CD14-positive monocyte (primary cell): Measurements from ENCODE around the gene NUP62. TPM values are rescaled to one million over a fixed set of nuclear protein-coding genes. Genes with fewer than 3 reads are reported as not detected.

Experiments used
- DNase-seq, 3 donors: peaks; one replicate each; pipeline ENCODE4 v3.0.0-alpha.2; 2011 to 2022
- H2AFZ ChIP-seq: 2 replicates; pipeline ENCODE4 v1.6.0; 2012; ENCODE audit warnings: mild to moderate bottlenecking, low read depth, low read length, inconsistent platforms; ENCODE audit not compliant: insufficient read depth, poor library complexity, severe bottlenecking
- H3K27ac ChIP-seq, 2 donors: 1 replicate in 1 of 2; 2 replicates in 1 of 2; pipeline ENCODE4 v1.5.1; 2012 to 2013; ENCODE audit warnings: low read length in 2 of 2, control low read depth in 1 of 2, inconsistent platforms in 1 of 2, low read depth in 1 of 2, mild to moderate bottlenecking in 1 of 2
- H3K27me3 ChIP-seq, 2 donors: one replicate each; pipeline versions ENCODE4 v1.6.0 to v1.6.1; 2011 to 2013; ENCODE audit warnings: low read length in 2 of 2; ENCODE audit not compliant: control insufficient read depth in 2 of 2, insufficient read depth in 2 of 2
- H3K36me3 ChIP-seq, 2 donors: replicated peaks in 1 of 2; 1 replicate in 1 of 2; 2 replicates in 1 of 2; pipeline versions ENCODE4 v1.5.1 to v1.6.1; 2012 to 2013; ENCODE audit warnings: low read length in 2 of 2, control low read depth in 1 of 2, inconsistent platforms in 1 of 2, mild to moderate bottlenecking in 1 of 2; ENCODE audit not compliant: insufficient read depth in 2 of 2, control insufficient read depth in 1 of 2
- H3K4me1 ChIP-seq, 2 donors: 1 replicate in 1 of 2; 2 replicates in 1 of 2; pipeline versions ENCODE4 v1.5.1 to v1.6.1; 2012 to 2013; ENCODE audit warnings: low read length in 2 of 2, control low read depth in 1 of 2, inconsistent platforms in 1 of 2, mild to moderate bottlenecking in 1 of 2, moderate library complexity in 1 of 2; ENCODE audit not compliant: insufficient read depth in 2 of 2, control insufficient read depth in 1 of 2
- H3K4me2 ChIP-seq: replicated peaks from 2 replicates; pipeline ENCODE3; 2012; ENCODE audit warnings: low read length, moderate library complexity, mild to moderate bottlenecking; ENCODE audit not compliant: poor library complexity, severe bottlenecking; ENCODE audit errors: extremely low read depth
- H3K4me3 ChIP-seq, 3 experiments: fragments of 200-600 bp in 1 of 3; sonication (generic) in 1 of 3; replicated peaks in 1 of 3; 1 replicate in 2 of 3; 2 replicates in 1 of 3; pipeline ENCODE4 v1.5.1; 2011 to 2013; ENCODE audit warnings: low read length in 3 of 3, mild to moderate bottlenecking in 3 of 3, control low read depth in 2 of 3, low read depth in 2 of 3, inconsistent platforms in 1 of 3, moderate library complexity in 1 of 3
- H3K79me2 ChIP-seq: 2 replicates; pipeline ENCODE4 v1.6.0; 2012; ENCODE audit warnings: mild to moderate bottlenecking, control low read depth, inconsistent platforms, low read length, moderate library complexity; ENCODE audit not compliant: insufficient read depth
- H3K9ac ChIP-seq: 2 replicates; pipeline ENCODE4 v1.6.0; 2017; ENCODE audit warnings: low read length, mild to moderate bottlenecking; ENCODE audit not compliant: insufficient read depth, poor library complexity, severe bottlenecking
- H3K9me3 ChIP-seq, 2 donors: replicated peaks in 1 of 2; 1 replicate in 1 of 2; 2 replicates in 1 of 2; pipeline versions ENCODE4 v1.5.1 to v1.6.1; 2012 to 2013; ENCODE audit warnings: low read length in 2 of 2, control low read depth in 1 of 2; ENCODE audit not compliant: control insufficient read depth in 1 of 2, insufficient read depth in 1 of 2
- H4K20me1 ChIP-seq: 2 replicates; pipeline ENCODE4 v1.6.0; 2012; ENCODE audit warnings: mild to moderate bottlenecking, low read length, control low read depth, moderate library complexity; ENCODE audit not compliant: insufficient read depth
- H3K27ac Mint-ChIP-seq, 7 donors: one replicate each; pipeline ENCODE4 v1.8.0; 2020; ENCODE audit warnings: mild to moderate bottlenecking in 7 of 7, mixed read lengths in 7 of 7, moderate library complexity in 6 of 7, inconsistent platforms in 2 of 7
- H3K27me3 Mint-ChIP-seq, 3 donors: one replicate each; pipeline ENCODE4 v1.8.0; 2021 to 2022; ENCODE audit warnings: low read depth in 3 of 3, mild to moderate bottlenecking in 3 of 3, mixed read lengths in 3 of 3, moderate library complexity in 3 of 3, inconsistent platforms in 1 of 3
- H3K36me3 Mint-ChIP-seq, 2 donors: one replicate each; pipeline ENCODE4 v1.8.0; 2020; ENCODE audit warnings: mixed read lengths in 2 of 2, inconsistent platforms in 1 of 2, mild to moderate bottlenecking in 1 of 2
- H3K4me1 Mint-ChIP-seq: one replicate; pipeline ENCODE4 v1.8.0; 2020; ENCODE audit warnings: mild to moderate bottlenecking, mixed read lengths
- H3K4me3 Mint-ChIP-seq, 2 donors: one replicate each; pipeline ENCODE4 v1.8.0; 2020; ENCODE audit warnings: mild to moderate bottlenecking in 2 of 2, mixed read lengths in 2 of 2, moderate library complexity in 1 of 2
- H3K9me3 Mint-ChIP-seq, 7 donors: one replicate each; pipeline ENCODE4 v1.8.0; 2020 to 2022; ENCODE audit warnings: mixed read lengths in 7 of 7, mild to moderate bottlenecking in 6 of 7, moderate library complexity in 6 of 7, inconsistent platforms in 2 of 7
- CTCF ChIP-seq: fragments of 200-600 bp; IDR thresholded peaks from one replicate; pipeline ENCODE4 v1.8.0; 2022; ENCODE audit warnings: antibody characterized with exemption, mild to moderate bottlenecking
- WGBS: methylation state at CpG from one replicate; pipeline ENCODE4 v1.1.5; 2013; ENCODE audit warnings: missing lambda C conversion rate; ENCODE audit not compliant: insufficient coverage; 5-methylcytosine and 5-hydroxymethylcytosine counted together
- intact Hi-C, 2 donors: fragments of 100-400 bp; cut with micrococcal nuclease; formaldehyde crosslinking; loops; one replicate each; pipeline versions ENCODE4 v1.15.0 to v1.15.1; 2023
- polyA plus RNA-seq, 3 donors: library from polyadenylated mRNA; depleted of rRNA in 1 of 3; unstranded in 2 of 3; stranded (reverse) in 1 of 3; fragments of 300-500 nt in 2 of 3; fragments of >200 nt in 1 of 3; fragmentation: Illumina TruSeq in 2 of 3; gene quantifications; 1 replicate in 2 of 3; 2 replicates in 1 of 3; pipeline ENCODE4 v1.2.3, GENCODE V29; 2012 to 2021

Gene NUP62
- polyA plus RNA-seq, 3 donors = 32.3 to 62.2 (median 48.6) TPM

DNA sequence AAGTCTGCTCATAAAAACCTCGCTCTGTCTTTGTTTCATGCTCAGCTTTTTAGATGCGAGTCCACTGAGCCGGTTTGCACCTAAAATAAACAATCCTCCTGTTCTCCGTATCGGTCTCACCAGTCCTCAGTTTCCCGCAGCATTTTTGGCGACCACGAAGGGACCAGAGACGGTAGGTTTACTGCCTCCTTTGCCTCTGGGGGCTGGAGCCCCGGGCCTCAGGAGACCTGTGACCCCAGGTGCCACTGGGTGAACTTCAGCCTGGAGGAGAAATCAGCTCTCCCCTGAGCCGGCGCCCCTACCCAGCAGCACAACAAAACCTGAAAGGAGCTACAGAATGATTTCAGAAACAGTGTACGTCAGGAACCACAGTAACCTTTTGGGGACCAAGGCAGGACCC, 23.6 kb upstream of the NUP62 start:
- no peaks in the 10 kb centered on the region for H3K79me2 ChIP-seq
- H3K27ac Mint-ChIP-seq = peak overlapping the region in 6 of 7 donors; percentile 31 to 90 (median 79)
- DNase-seq = no peak
- H3K9me3 Mint-ChIP-seq = peaks cover 0 to 1% (median 0%) of the 10 kb centered on the region in 7 donors
- 88% methylated on average over 10 of the region's 13 CpGs for WGBS
- peak overlapping the region in 1 of 3 experiments; percentile 47 for H3K4me3 ChIP-seq
- H3K36me3 ChIP-seq = no peaks in the 10 kb centered on the region
- peak overlapping the region in 1 of 2 donors; percentile 83 for H3K4me3 Mint-ChIP-seq
- H3K4me1 ChIP-seq = peaks cover 49 to 53% of the 10 kb centered on the region in 2 donors
- intact Hi-C loops = no loop called here
- H3K9ac ChIP-seq = no peak overlapping the region
- H2AFZ ChIP-seq = no peak overlapping the region
- no peak for TF ChIP-seq CTCF
- H4K20me1 ChIP-seq = no peaks in the 10 kb centered on the region
- H3K4me2 ChIP-seq = peak overlapping the region; percentile 66
- H3K27me3 Mint-ChIP-seq = peaks cover 7 to 17% (median 10%) of the 10 kb centered on the region in 3 donors
- H3K4me1 Mint-ChIP-seq = peaks cover 58% of the 10 kb centered on the region
- no peaks in the 10 kb centered on the region for H3K27me3 ChIP-seq
- H3K9me3 ChIP-seq = no peaks in the 10 kb centered on the region
- H3K27ac ChIP-seq = peak overlapping the region in 1 of 2 donors; percentile 66
- no peaks in the 10 kb centered on the region for H3K36me3 Mint-ChIP-seq

DNA sequence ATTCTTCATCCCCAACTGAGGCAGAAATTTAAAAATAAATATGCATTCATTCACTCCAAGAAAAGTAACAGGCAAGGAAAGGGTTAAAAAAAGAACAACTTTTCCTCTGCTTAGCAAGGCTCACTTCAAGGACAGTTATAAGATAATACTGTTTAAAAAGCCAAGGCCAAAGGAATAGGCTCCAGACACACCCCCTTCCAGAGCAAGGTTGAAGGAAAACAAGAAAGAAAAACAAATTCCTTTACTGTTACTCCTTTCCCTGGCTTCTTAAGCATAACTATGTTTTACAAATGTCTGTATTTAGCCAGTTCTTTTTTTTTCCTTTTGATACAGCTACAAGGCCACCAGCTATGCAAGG, 23.2 kb upstream of the NUP62 start:
- intact Hi-C loops = no loop called here
- H3K27me3 Mint-ChIP-seq = peaks cover 7 to 16% (median 11%) of the 10 kb centered on the region in 3 donors
- no peaks in the 10 kb centered on the region for H3K27me3 ChIP-seq
- no peaks in the 10 kb centered on the region for H3K36me3 Mint-ChIP-seq
- H3K9me3 ChIP-seq = no peaks in the 10 kb centered on the region
- no peak overlapping the region for H3K4me3 Mint-ChIP-seq
- H4K20me1 ChIP-seq = no peaks in the 10 kb centered on the region
- peaks cover 0 to 1% (median 0%) of the 10 kb centered on the region in 7 donors for H3K9me3 Mint-ChIP-seq
- H2AFZ ChIP-seq = no peak overlapping the region
- TF ChIP-seq CTCF = no peak
- no peak overlapping the region for H3K4me3 ChIP-seq
- DNase-seq = no peak
- no peaks in the 10 kb centered on the region for H3K79me2 ChIP-seq
- no peaks in the 10 kb centered on the region for H3K36me3 ChIP-seq
- peaks cover 49 to 53% of the 10 kb centered on the region in 2 donors for H3K4me1 ChIP-seq
- no peak overlapping the region for H3K9ac ChIP-seq
- H3K4me1 Mint-ChIP-seq = peaks cover 58% of the 10 kb centered on the region
- no peak overlapping the region for H3K27ac ChIP-seq
- H3K27ac Mint-ChIP-seq = no peak overlapping the region
- H3K4me2 ChIP-seq = no peak overlapping the region
